Endodermal cell (in vitro differentiated cells): Measurements from ENCODE around the gene TINAGL1. TPM values are rescaled to one million over a fixed set of nuclear protein-coding genes. Genes with fewer than 3 reads are reported as not detected.

Experiments
- DNase-seq: peaks from one replicate; pipeline ENCODE4 v3.0.0-alpha.2; 2017
- H3K27ac ChIP-seq: 2 replicates; pipeline ENCODE4 v1.5.1; 2013; ENCODE audit warnings: mild to moderate bottlenecking, low read depth, low read length, moderate library complexity
- H3K27me3 ChIP-seq: 2 replicates; pipeline ENCODE4 v1.6.1; 2013; ENCODE audit warnings: mild to moderate bottlenecking, low read length, moderate library complexity; ENCODE audit not compliant: insufficient read depth, control insufficient read depth, poor library complexity, severe bottlenecking
- H3K36me3 ChIP-seq: 2 replicates; pipeline ENCODE4 v1.7.0; 2013; ENCODE audit warnings: mild to moderate bottlenecking, low read length, moderate library complexity; ENCODE audit not compliant: control insufficient read depth, insufficient read depth
- H3K4me1 ChIP-seq: one replicate; pipeline ENCODE4 v1.7.0; 2013; ENCODE audit warnings: low read length; ENCODE audit not compliant: control insufficient read depth, insufficient read depth
- H3K4me3 ChIP-seq: 2 replicates; pipeline ENCODE4 v1.5.1; 2013; ENCODE audit warnings: mild to moderate bottlenecking, low read length, moderate library complexity
- H3K9ac ChIP-seq: 2 replicates; pipeline ENCODE4 v1.6.1; 2013; ENCODE audit warnings: mild to moderate bottlenecking, low read length, moderate library complexity; ENCODE audit not compliant: poor library complexity, severe bottlenecking; ENCODE audit errors: extremely low read depth
- H3K9me3 ChIP-seq: 2 replicates; pipeline ENCODE4 v1.6.1; 2013; ENCODE audit warnings: mild to moderate bottlenecking, low read length, moderate library complexity; ENCODE audit not compliant: control insufficient read depth
- H3K27ac Mint-ChIP-seq: 2 replicates; pipeline ENCODE4 v1.8.0; 2020; ENCODE audit warnings: mixed read lengths
- H3K27me3 Mint-ChIP-seq: 2 replicates; pipeline ENCODE4 v1.8.0; 2021; ENCODE audit warnings: mild to moderate bottlenecking, mixed read lengths; ENCODE audit not compliant: insufficient read depth
- H3K36me3 Mint-ChIP-seq: 2 replicates; pipeline ENCODE4 v1.8.0; 2020; ENCODE audit warnings: low read depth, mixed read lengths
- H3K4me1 Mint-ChIP-seq: 2 replicates; pipeline ENCODE4 v1.8.0; 2020; ENCODE audit warnings: mixed read lengths
- H3K4me3 Mint-ChIP-seq: 2 replicates; pipeline ENCODE4 v1.8.0; 2020; ENCODE audit warnings: mild to moderate bottlenecking, moderate library complexity, mixed read lengths
- H3K9me3 Mint-ChIP-seq: 2 replicates; pipeline ENCODE4 v1.8.0; 2020; ENCODE audit warnings: mild to moderate bottlenecking, mixed read lengths
- WGBS, 2 experiments: methylation state at CpG; one replicate each; pipeline versions ENCODE4 v1.1.5 to v1.1.7; 2013; ENCODE audit warnings: missing lambda C conversion rate in 2 of 2, mixed read lengths in 1 of 2; ENCODE audit not compliant: insufficient coverage in 1 of 2, insufficient read length in 1 of 2; 5-methylcytosine and 5-hydroxymethylcytosine counted together
- total RNA-seq, 2 donors: library from RNA; stranded (reverse); fragmentation: NEBNext Ultra II Directional in 1 of 2; extraction: Animal tissue kit (Norgen Biotek cat#: 25700) in 1 of 2; gene quantifications; 2 replicates in 1 of 2; 3 replicates in 1 of 2; pipeline ENCODE4 v1.2.1, GENCODE V29; 2021
- TF ChIP-seq, protein P1 (sequence below): fragments of 200-600 bp; sonication (generic); conservative IDR thresholded peaks from 2 replicates; pipeline ENCODE4 v1.5.0; 2021; ENCODE audit warnings: antibody characterized with exemption, mild to moderate bottlenecking

The TINAGL1 gene
- total RNA-seq, 2 donors from 2014 or later: 3.0 to 3.4 TPM

GRCh38 chr1:31593136-31593665 lies 16.9 kb downstream of the TINAGL1 start:
- Histone ChIP-seq H3K36me3 (no peaks in the 10 kb centered on the region), H3K9ac (no peak overlapping the region), H3K9me3 (no peaks in the 10 kb centered on the region), H3K27ac (no peak overlapping the region), H3K4me1 (peaks cover 4% of the 10 kb centered on the region), H3K4me3 (no peak overlapping the region), H3K27me3 (peaks cover 14% of the 10 kb centered on the region)
- TF ChIP-seq, protein P1, sequence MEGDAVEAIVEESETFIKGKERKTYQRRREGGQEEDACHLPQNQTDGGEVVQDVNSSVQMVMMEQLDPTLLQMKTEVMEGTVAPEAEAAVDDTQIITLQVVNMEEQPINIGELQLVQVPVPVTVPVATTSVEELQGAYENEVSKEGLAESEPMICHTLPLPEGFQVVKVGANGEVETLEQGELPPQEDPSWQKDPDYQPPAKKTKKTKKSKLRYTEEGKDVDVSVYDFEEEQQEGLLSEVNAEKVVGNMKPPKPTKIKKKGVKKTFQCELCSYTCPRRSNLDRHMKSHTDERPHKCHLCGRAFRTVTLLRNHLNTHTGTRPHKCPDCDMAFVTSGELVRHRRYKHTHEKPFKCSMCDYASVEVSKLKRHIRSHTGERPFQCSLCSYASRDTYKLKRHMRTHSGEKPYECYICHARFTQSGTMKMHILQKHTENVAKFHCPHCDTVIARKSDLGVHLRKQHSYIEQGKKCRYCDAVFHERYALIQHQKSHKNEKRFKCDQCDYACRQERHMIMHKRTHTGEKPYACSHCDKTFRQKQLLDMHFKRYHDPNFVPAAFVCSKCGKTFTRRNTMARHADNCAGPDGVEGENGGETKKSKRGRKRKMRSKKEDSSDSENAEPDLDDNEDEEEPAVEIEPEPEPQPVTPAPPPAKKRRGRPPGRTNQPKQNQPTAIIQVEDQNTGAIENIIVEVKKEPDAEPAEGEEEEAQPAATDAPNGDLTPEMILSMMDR: no peak
- Mint-ChIP-seq H3K27me3 (peaks cover 16% of the 10 kb centered on the region), H3K27ac (no peak overlapping the region), H3K4me1 (peaks cover 16% of the 10 kb centered on the region), H3K9me3 (no peaks in the 10 kb centered on the region), H3K36me3 (no peaks in the 10 kb centered on the region), H3K4me3 (no peak overlapping the region)
- DNase-seq: peak; percentile 34
- WGBS, 2 experiments: 88 to 91% methylated on average over 4 to 5 of the region's 5 CpGs

DNA sequence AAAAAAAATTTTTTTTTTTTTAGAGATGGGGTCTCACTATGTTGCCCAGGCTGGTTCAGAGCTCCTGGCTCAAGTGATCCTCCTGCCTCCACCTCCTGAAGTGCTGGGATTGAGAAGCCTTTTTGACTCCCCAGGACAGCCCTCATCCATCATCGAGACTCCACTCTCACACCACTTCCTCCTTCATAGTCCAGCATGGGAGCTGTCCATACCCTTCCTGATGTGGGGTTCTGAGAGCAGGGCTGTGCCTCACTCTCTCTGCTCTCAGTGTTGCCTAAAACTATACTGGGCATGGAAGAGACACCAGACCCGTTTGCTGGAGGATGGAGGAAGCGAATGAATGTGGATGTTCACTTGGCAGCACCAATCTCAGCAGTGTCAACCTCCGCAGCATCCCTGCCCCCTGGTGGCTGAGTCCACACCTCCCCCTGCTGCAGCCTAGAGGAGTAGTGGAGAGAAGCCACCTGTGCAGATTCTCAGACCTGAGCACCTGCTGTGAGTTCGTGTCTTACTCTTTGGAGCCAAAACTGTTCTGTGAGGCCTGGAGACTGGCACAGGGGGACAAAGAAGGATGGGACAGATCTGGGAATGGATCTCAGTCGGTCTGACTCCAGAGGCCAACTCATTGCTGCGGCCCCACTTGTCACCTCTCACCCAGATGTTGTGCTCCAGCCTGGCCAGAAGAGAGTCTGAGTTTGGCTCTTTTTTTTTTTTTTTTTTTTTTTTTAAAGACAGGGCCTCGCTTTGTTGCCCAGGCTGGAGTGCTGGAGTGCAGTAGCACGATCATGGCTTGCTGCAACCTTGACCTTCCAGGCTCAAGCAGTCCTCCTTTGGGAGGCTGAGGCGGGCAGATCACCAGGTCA lies 17.7 kb downstream of the TINAGL1 start:
- no peaks in the 10 kb centered on the region for H3K9me3 ChIP-seq
- H3K27me3 Mint-ChIP-seq: peaks cover 15% of the 10 kb centered on the region
- no peaks in the 10 kb centered on the region for H3K9me3 Mint-ChIP-seq
- H3K4me3 Mint-ChIP-seq: no peak overlapping the region
- H3K4me3 ChIP-seq: no peak overlapping the region
- H3K36me3 Mint-ChIP-seq: no peaks in the 10 kb centered on the region
- H3K4me1 ChIP-seq: peaks cover 4% of the 10 kb centered on the region
- 57 to 60% methylated on average over 2 to 10 of the region's 10 CpGs for WGBS, 2 experiments
- H3K36me3 ChIP-seq: no peaks in the 10 kb centered on the region
- no peak overlapping the region for H3K27ac Mint-ChIP-seq
- peaks cover 16% of the 10 kb centered on the region for H3K4me1 Mint-ChIP-seq
- TF ChIP-seq, protein P1: peak; percentile 95
- H3K9ac ChIP-seq: no peak overlapping the region
- peaks cover 6% of the 10 kb centered on the region for H3K27me3 ChIP-seq
- peak; percentile 95 for DNase-seq
- no peak overlapping the region for H3K27ac ChIP-seq

DNA sequence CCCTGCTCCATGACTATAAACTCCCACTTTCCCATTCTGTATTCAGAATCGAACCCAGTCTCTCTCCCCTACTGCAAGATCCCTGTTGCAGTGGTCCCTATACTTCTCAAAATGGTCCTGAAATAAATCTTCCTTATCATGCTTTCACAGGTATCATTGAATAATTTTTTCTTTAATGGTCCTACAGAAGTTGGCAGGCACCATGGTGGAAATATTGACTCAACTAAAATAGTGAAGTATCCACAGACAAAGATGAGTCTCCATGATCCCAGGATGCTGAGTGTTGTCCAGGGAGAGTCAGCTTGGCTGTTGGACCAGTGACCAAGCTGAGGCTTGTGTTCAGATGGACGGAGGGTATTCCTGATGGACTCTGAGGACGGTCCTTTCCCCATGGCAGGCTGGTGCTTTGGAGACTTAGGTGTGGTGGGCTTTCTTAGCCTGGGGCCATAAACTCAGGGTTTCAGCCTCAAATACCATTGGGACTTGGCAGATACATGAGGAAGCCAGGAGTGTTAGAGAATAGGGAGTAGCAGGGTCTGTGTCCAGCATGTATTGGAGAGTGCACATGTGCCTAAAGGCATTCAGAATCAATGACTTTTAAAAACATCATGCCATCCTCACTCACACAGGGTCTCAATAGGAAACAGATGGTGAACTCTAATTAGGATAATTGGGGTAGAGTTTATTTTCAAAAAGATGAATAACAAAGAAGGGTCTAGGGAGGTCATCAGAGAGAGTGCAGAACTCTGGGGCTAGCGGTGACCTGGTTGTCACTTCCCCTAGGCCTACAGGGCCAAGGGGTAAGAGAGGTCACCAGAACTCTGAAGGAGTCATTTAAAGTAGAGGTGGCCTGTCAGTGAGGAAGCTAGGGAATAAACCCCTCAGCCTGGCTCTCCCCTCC lies 19.8 kb downstream of the TINAGL1 start:
- Histone ChIP-seq H3K36me3 (no peaks in the 10 kb centered on the region), H3K4me3 (no peak overlapping the region), H3K4me1 (peaks cover under 1% of the 10 kb centered on the region), H3K27ac (no peak overlapping the region), H3K9ac (no peak overlapping the region), H3K27me3 (peaks cover under 1% of the 10 kb centered on the region), H3K9me3 (no peaks in the 10 kb centered on the region)
- no peaks in the 10 kb centered on the region for H3K9me3 Mint-ChIP-seq
- no peak for DNase-seq
- peaks cover 12% of the 10 kb centered on the region for H3K4me1 Mint-ChIP-seq
- no peaks in the 10 kb centered on the region for H3K36me3 Mint-ChIP-seq
- 90 to 100% methylated on average over 4 of the region's 4 CpGs for WGBS, 2 experiments
- no peak overlapping the region for H3K4me3 Mint-ChIP-seq
- peaks cover 6% of the 10 kb centered on the region for H3K27me3 Mint-ChIP-seq
- H3K27ac Mint-ChIP-seq: no peak overlapping the region
- TF ChIP-seq, protein P1: no peak
